OCI-LY7 (cell line): ENCODE results near the gene COL4A2.

Source experiments
- EZH2phosphoT487 ChIP-seq: fragments of 200-600 bp; sonication (generic); IDR thresholded peaks from 2 replicates; pipeline ENCODE4 v1.6.1; 2018; ENCODE audit warnings: low read depth, borderline replicate concordance, mild to moderate bottlenecking, mixed run types, antibody characterized with exemption, low read length, moderate library complexity, mixed read lengths
- TF ChIP-seq, protein P1 (sequence below): fragments of 200-600 bp; sonication (generic); conservative IDR thresholded peaks from 2 replicates; pipeline ENCODE4 v1.5.1; 2014; ENCODE audit warnings: mild to moderate bottlenecking, antibody characterized with exemption, low read length, moderate library complexity, mixed read lengths

- TF ChIP-seq, protein P1, sequence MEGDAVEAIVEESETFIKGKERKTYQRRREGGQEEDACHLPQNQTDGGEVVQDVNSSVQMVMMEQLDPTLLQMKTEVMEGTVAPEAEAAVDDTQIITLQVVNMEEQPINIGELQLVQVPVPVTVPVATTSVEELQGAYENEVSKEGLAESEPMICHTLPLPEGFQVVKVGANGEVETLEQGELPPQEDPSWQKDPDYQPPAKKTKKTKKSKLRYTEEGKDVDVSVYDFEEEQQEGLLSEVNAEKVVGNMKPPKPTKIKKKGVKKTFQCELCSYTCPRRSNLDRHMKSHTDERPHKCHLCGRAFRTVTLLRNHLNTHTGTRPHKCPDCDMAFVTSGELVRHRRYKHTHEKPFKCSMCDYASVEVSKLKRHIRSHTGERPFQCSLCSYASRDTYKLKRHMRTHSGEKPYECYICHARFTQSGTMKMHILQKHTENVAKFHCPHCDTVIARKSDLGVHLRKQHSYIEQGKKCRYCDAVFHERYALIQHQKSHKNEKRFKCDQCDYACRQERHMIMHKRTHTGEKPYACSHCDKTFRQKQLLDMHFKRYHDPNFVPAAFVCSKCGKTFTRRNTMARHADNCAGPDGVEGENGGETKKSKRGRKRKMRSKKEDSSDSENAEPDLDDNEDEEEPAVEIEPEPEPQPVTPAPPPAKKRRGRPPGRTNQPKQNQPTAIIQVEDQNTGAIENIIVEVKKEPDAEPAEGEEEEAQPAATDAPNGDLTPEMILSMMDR, result no peak
- no peak for TF ChIP-seq EZH2phosphoT487
Observed at GRCh38 chr13:110334256-110334655, 27.2 kb downstream of the COL4A2 start.
